GM19463 (cell line): ENCODE measurements around the gene MBNL1.
A peak's percentile ranks its signal among the peaks of the same experiment; 100 is the strongest.

Experiments
- ATAC-seq: cut with Tn5 transposase; IDR thresholded peaks from one replicate; pipeline ENCODE4 v1.9.1; 2021; ENCODE audit warnings: mild to moderate bottlenecking, moderate library complexity; ENCODE audit not compliant: unreplicated experiment

MBNL1 gene

DNA sequence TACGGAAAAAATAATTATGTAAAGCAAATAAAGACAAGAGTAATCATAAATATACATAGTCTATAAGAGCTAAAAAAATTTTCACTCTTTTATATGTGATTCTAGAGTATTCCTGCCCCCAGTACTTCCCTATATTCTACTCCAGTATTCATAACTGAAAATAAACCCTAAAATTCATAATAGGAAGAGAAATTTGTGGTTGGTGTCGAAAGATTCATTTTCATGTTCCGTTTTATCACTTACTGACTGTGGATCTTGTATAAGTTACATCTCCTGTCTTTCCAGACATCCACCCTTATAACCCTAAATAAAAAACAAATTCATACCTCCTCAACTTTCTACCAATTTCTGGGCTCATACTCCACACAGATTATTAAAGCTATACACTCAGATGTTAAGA lies 16.0 kb upstream of the MBNL1 start:
- ATAC-seq, result no peak

DNA sequence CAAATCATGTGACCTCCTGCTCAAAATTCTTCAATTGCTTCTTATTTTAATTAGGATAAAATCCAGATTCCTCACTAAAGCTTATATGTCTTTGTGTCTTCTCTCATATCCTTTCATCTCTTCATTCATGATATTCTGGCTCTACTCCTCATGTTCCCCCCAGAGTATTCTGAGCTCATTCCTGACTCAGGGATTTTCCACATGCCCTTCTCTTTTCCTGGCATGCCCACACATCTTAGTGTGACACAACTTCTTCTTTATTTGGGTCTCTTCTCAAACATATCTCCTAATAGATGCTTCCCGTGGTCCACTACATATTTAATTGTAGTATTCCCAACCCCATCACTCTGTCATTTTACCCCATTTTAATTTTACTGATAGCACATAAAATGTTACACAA lies 15.2 kb upstream of the MBNL1 start:
- ATAC-seq, result no peak

DNA sequence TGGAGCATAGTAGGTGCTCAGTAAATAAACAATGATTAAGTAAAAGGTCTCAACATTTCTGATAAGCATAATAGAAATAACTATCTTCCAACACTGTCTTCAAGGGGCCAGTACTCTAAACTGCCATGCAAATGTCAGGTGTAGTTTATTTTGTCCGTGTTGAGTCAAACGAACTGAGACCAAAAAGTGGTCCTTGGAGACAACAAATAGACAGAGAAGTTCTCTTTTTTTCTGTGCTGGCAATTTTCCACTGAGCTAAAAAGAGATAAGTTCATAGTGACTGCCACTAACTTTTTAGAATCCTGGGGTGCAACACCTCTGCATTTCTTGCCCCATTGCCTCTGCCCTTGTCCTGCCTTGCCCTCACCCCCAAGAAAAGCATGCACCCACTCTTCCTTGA lies 14.7 kb upstream of the MBNL1 start:
- no peak for ATAC-seq

DNA sequence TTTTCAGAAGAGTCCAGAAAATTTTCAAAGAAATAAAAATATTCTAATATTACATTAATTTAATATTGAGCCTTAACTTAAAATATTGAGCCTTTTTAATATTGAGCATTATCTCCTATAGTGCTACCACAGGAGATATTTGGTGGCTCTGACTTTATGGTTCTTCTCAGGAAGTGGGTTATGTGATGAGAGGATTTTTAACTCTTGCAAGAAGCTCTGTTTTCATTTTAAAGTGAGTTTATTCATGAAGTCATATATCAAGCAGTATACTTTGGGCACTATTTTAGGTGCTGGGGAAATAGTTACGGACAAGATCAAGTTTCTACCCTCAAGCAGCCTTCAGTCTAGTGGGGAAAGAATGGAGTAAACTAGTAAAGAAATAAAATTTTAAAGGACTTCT lies 13.4 kb upstream of the MBNL1 start:
- ATAC-seq, result no peak

DNA sequence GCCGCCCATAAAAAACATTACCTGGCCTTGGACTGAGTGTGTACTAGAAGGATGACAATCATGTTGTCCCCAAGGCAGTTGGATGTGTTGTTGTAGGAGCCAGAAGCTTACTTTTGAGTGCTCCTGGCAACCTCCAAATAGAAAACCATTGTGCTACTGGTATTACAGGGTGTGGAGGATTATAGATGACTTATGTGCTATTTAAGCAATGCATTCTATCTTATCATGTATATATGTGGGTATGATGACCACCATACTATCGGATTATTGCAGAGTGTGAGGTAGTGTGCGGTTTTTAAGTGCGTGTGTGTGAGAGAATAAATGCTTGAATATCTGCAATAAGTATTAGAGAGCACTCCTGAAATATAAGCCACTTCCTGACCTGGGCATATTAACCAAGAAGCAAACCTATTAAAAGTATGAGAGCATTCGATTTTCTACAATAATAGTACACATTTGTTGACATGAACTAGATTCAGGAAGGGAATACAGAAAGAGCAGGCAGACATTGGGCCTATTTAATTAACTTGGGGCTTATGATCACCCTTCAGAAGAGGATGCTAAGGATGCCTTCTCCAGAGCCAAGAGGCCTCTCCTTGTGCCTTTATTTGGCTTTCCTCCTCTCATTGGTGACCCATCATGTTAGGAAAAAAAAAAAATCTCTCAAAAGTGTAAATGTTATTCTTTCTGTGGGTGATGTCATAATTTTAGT lies 11.7 kb upstream of the MBNL1 start:
- peak; percentile 1 for ATAC-seq

DNA sequence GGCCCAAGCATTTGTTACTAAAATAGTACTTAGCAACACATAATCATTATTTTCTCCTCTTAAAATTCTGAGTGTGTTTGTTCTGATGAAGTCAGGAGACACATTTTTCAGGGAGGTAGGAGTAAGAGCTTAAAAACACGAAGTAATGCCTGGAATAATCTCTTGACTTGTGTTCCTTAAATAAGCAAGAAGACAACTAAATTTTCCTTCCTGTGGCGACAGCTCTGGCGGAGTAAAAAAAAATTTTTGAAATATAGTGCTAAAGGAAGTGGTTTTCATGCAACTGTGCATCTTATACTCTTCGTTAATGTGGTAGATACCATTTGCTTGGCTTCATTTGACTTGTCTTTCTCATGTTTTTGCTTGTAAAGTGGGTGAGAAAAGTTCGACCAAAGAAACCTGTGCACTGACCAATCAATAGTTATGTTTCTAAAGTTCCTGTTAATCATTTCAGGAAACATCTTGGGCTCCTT lies 11.1 kb upstream of the MBNL1 start:
- ATAC-seq, result peak; percentile 64

DNA sequence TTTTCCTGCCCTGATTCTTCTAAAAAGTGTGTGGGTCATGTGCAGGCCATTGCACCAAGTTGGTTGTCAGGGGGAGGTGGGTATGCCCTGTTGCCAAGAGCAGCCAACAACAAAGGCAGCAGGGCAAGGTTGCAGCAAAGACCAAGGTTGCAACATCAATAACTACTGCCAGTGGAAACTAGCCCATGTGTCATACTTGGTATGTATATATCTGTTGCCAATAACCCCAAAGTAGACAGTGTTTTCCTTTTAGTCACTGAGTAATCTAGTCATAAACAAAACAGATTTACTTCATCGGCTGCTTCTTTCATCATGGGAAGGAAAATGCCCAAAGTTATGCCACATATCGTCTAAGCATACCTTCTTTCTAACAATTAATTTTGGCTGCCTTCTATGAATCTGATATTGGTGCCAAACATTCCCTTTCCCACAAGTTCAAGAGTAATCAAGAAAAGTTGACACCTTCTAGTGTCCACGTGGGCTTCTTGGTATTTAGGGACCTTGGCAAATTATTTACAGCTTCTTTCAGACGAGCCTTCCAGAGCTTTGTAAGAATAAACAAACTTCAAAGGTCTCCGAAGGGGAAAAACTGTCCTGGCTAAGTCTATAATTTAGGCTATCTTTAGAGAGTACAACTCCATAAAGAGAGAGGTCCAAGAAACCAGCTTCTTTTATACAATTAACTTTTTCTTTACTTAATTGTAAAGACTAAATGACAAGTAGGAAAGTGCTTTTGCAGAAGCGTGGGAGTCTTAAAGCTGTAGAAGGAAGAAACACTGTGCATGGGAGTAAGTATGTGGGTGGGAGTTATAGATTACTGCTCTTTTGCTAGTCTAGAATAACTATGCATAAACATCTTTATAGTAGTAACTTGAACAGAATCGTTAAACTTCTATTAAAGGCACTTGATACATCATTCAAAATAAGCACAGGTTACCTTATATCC lies 10.0 kb upstream of the MBNL1 start:
- ATAC-seq, result peak; percentile 56

DNA sequence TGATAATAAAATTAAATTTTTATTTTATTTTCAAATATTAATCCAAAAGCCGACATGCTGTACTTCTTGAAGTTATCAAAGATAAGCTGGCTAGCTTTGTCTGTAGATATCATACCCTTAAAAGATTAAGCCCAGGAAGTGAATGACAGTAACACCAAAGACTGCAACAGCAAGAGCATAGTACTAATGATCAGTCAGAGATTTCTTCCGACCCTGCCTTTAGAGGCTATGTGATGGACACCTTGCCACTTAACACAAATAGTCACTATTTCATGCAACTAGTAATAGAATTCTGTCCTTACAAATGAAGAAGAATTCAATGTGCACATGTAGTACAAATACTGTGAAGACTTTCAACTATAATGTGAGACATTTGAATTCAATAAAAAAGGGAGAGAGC lies 9.3 kb upstream of the MBNL1 start:
- no peak for ATAC-seq

DNA sequence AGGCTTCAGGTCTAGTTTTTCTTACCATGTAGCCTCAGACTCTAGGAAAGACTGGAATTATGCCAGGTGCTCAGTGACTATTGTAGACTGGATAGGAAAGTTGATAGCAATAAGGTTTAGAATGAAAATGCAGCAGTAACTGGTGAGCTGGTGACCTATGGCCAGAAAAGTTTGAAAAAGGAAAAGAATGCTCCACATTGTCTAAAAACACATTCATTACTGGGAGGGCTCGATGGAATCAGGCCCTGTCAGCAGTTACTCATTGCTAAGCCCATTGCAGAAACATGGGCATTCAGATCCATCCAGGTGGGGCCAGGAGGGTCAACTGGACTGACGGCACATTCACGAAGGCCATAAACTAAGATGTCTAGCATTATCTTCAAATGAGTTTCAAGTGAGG lies 8.7 kb upstream of the MBNL1 start:
- ATAC-seq, result no peak

DNA sequence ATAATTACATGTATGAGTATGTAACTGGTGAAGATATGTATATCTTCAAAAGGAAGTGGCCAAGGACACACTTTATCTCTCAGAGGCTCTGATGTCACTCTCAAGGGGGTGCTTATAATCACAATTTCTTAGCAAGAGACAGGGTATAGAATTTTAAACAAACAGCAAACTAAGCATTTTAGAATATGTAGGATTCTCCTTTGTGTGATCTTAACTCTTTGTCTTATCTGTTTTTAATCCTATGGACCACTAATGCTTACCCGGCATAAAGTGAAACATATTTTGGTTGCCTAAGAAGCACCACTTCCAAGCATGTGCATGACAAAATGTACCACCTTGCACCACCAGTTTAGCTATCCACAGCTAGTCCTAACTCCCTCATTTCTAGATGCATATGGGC lies 8.2 kb upstream of the MBNL1 start:
- no peak for ATAC-seq

DNA sequence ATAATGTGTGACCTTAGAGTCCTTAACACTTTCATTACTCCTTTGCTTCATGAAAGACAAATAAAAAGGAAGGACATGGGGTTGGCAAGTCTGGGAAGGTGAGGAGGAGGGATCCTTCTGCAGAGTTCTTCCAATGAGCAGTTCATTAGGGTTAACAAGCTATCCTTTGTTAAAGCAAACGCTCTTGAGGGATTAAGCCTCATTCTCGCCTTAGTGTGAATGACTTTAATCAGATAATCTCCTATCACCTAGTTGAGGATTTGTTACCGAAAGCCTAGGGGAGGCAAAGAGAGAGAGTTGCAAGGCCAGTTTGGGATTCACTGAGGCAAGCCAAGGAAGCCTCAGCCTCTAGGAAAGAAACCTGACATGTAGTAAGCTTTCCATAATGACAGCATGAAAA lies 7.4 kb upstream of the MBNL1 start:
- ATAC-seq, result no peak

DNA sequence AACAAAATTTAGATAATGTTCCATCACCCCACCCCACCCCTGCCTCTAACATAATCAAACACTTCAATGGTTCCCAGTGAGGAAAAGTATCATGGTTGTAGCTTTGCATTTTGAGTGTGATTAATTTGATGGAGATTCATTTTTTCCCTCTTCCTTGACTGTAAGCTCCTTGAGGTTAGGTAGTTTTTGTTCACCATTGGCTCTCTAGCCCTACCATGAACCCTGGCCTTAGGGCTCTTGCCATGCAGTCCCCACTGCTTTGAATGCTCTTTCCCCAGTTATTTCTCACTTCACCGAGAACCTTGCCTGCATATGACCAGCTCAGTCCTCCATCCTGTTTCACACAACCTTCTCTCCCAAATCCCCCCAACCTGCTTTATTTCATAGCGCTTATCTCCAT lies 5.0 kb upstream of the MBNL1 start:
- no peak for ATAC-seq

DNA sequence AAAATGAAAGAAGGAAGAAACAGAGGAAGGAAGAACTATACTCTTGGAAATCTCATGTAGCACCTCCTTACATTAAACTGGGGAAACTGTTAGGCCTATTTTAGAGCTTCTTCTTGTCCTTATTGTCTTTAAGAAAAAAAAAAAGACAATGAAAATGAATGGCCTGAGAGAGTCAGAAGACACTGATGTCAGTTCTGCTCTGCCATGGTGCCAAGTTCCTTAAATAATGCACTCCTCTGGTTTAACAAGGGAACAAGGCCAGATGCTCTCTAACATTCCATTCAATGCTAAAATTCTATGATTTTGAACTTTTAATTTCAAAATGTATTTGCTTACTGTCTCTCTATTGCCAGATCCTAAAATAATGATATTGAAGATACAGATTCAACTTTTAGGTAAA lies 4.4 kb upstream of the MBNL1 start:
- ATAC-seq, result no peak

DNA sequence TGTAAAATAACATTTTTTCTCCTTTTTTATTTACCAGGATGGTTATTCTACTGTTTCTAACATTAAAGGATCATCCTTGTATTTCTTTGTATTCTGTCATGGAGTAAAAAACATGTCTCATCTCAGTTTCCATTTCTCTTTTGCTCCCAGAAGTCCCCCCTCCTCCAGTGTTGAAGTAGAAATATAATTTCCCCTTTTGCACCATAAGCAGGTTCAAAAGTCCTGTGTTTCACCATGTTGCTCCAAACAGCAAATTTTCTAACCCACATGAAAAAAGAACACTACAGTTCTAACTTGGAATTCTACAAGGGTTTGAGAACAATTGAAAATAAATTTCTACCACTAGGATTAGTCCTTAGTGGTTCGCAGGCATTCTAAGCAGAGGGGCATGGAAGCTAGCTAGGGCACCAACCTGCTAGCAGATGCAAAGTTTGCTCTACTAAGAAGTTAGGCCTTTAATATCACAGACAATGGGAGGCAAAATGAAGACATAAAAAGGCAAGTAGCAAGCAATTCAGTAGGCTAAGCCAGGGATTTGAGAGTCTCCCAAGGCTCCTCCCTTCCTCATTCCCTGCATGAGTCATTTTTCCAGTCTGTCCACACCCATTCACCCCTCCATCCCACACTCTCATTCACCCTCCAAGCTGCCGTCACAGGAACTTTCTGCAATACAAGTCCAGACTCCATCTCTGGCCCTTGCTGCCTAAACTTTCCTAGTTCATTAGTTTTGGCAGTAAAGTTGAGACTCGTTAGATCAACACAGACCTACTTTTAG lies 2.3 kb upstream of the MBNL1 start:
- ATAC-seq, result no peak

DNA sequence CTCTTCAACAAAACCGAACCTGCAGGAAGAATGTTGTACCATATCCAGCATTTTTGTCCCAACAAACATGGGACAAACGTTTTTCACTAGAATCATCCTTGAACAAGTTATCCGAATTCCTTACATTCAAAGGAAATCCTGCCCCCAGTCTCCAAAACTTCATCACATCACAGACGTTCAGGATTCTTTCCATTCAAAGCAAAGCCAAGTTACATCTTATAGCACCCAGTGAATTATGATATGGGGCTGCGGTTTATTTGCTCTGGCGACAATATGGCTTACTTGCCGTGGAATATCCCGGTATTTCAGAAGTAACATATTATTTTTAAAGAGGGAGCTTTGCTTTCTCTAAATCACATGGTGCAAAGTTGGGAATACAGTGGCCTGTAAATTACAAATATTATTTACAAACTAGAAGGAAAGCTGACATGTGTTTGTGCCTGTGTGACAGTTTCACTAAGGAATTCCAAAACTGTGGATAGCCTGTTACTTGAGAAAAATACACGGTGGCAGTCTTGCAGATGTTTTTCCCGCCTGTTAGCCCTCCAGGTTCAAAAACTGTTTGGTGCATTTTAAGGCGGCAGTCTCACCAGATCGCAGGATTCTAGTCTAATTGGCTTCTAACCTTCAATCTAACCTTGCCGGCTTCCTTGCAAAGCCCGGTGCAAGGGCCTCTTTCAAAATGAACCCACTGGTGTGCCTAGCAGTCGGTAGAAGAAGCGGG lies 736 bp upstream of the MBNL1 start:
- ATAC-seq, result no peak

DNA sequence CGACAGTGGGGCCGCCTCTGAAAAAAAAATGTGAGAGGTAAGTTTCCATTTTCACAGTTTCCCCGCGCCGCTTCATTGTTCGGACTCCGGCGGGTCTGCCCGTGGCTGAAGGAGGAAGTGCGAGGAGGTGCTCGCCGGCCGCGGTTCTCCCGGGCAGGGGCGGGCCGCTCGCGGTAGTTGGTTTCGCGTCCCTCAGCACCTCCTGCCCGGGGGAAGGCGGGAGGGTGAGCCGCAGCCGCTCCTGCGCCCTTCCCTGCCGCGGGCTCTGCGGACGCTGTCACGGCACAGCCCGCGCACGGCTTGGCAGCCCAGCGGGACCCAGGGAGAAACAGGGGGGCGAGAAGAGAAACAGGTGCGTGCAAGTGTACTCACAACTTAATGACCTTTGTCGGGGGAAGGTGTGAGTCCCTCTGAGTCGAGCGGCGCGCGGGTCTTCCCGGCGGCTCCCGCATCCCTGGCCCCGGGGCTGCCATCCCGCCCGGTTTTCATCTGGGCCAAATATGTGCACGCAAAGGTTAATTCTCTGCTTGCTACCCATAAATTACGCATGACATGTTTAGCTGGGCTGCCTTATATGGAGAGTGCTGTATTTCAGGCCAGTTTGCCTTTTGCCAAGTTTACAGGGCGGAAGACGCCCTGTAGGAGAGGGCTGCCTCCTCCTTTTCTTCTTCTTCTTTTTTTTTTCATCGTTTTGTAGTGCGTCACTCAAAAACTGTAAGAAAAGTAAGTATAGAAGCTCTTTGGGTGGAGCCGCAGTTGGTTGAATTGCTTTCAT lies 514 bp downstream of the MBNL1 start:
- ATAC-seq, result peak; percentile 63

DNA sequence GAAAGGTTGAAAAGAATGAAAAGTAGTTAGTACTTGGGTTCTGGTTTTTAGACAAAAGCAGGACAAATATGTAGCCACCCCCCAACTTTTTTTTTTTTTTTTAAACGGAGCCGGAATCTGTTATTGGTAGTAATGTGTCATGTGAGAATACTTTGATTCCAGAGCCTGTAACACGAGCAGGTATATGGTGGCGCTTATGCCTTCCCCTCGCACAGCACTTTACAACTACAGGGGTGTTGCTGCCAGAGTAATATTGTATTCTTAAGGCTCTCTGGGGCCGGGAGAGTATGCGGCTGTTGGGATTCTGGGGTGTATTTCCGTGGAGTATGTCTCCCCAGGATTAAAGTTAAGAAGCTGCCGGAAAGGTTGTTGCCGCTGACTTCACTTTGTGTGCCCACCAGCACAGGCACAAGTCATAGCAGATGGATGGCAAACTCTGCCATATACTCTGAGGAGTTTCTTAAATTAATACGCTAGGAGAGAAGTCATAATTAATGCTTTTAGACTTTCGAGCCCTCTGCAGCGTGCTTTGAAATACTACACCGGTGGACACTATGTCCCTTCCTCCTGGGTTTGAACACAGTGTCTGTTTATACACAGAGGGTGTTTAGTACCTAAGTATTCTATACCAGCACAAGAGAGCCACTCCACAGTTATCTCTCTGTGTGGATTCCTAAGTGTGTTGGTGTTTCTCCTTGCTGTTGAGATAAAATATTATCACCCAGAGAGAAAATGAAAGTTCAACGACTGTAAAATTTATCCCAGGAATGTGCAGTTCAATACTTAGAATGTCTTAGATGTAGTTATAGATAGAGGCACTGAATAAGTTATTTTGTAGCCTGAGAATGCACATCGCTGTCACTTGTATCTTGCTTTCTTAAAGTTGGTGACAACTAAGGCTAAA lies 1.4 kb downstream of the MBNL1 start:
- ATAC-seq, result no peak

DNA sequence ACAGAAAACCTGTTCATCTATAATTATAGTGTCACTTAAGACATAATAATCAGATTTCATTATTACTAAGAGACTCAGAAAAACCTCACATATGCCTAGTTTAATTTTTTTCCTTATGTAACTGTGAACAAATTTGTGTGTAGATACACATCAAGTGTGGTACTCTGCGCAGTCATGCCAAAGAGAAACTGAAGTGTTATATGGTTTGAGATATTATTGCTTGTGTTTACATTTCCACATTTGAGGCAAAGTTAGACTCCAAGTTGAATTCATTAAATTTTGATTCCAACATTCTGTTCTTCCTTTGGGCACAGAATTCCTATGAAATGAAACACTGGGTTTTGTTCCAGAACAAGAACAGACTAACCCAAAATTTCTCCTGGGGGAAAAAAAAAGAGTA lies 2.2 kb downstream of the MBNL1 start:
- no peak for ATAC-seq
